Kidney (tissue), 22 donors: Measurements from ENCODE around the gene HSH2D. TPM values are rescaled to one million over a fixed set of nuclear protein-coding genes. Genes with fewer than 3 reads are reported as not detected.

Experiments
- DNase-seq, 5 donors: peaks; one replicate each; pipeline ENCODE4 v3.0.0-alpha.2; 2013 to 2020
- FAIRE-seq: peaks from 2 replicates; lab custom pipeline; 2012; peaks lifted over from hg19 to GRCh38; lab: Jason Lieb, UNC
- H3K27ac ChIP-seq, 2 donors: one replicate each; pipeline ENCODE4 v1.7.0; 2013; ENCODE audit warnings: low read depth in 2 of 2, low read length in 2 of 2, inconsistent platforms in 1 of 2
- H3K27me3 ChIP-seq: one replicate; pipeline ENCODE4 v1.7.1; 2013; ENCODE audit warnings: low read length, inconsistent platforms; ENCODE audit not compliant: control insufficient read depth, insufficient read depth
- H3K36me3 ChIP-seq, 3 donors: one replicate each; pipeline versions ENCODE4 v1.7.0 to v1.7.1; 2013; ENCODE audit warnings: low read length in 3 of 3, control low read depth in 1 of 3, inconsistent platforms in 1 of 3; ENCODE audit not compliant: insufficient read depth in 3 of 3, control insufficient read depth in 2 of 3
- H3K4me1 ChIP-seq, 3 donors: one replicate each; pipeline versions ENCODE4 v1.7.0 to v1.7.1; 2013; ENCODE audit warnings: low read length in 3 of 3, inconsistent platforms in 1 of 3, low read depth in 1 of 3; ENCODE audit not compliant: control insufficient read depth in 2 of 3, insufficient read depth in 2 of 3
- H3K4me3 ChIP-seq, 3 donors: one replicate each; pipeline versions ENCODE4 v1.7.0 to v1.8.1; 2013; ENCODE audit warnings: low read length in 3 of 3, control low read depth in 1 of 3, inconsistent platforms in 1 of 3
- H3K9ac ChIP-seq, 3 donors: one replicate each; pipeline versions ENCODE4 v1.7.0 to v1.7.1; 2013; ENCODE audit warnings: low read length in 3 of 3, control low read depth in 1 of 3, inconsistent platforms in 1 of 3
- H3K9me3 ChIP-seq, 3 donors: one replicate each; pipeline versions ENCODE4 v1.7.0 to v1.7.1; 2013; ENCODE audit warnings: low read length in 3 of 3, control low read depth in 1 of 3, inconsistent platforms in 1 of 3; ENCODE audit not compliant: control insufficient read depth in 2 of 3, insufficient read depth in 1 of 3
- CTCF ChIP-seq: IDR thresholded peaks from 3 replicates; pipeline ENCODE4 v1.5.1; 2012; ENCODE audit warnings: mild to moderate bottlenecking, moderate library complexity, borderline replicate concordance; ENCODE audit not compliant: insufficient read depth; ENCODE audit errors: extremely low read depth
- intact Hi-C: fragments of 100-400 bp; cut with DNase I; formaldehyde crosslinking; loops from one replicate; pipeline ENCODE4 v1.11.1; 2022
- long read RNA-seq, 10 donors: library from polyadenylated mRNA in 1 of 10; unstranded in 1 of 10; transcript quantifications; one replicate each; pipeline ENCODE4 v2.0.0 and lab custom pipeline, GENCODE V29; 2021 to 2026
- polyA plus RNA-seq: library from polyadenylated mRNA; stranded (reverse); fragments of 350-450 nt; fragmentation: Illumina TruSeq; extraction: RNeasy Lipid Tissue Mini Kit (QIAGEN cat#74804); gene quantifications from one replicate; pipeline ENCODE4 v1.2.3, GENCODE V29; 2014; ENCODE audit warnings: low read depth, low replicate concordance; ENCODE audit not compliant: insufficient read depth
- total RNA-seq: library from RNA; stranded (reverse); fragmentation: NEBNext Ultra II Directional; extraction: Animal tissue kit (Norgen Biotek cat#: 25700); gene quantifications from one replicate; pipeline ENCODE4 v1.2.1, GENCODE V29; 2021
- donor health status: control.
- donor health status: control.
- donor health status: control.
- donor health status: control.
- donor health status: control.
- donor health status: DM: yes; HTN: yes; CAD: no.
- donor health status: Normal renal cell carcinoma (clear cell type).

HSH2D gene
- 7.7 TPM for total RNA-seq
- 0.41 TPM for polyA plus RNA-seq
- long read RNA-seq, donor 1, result 0 reads
- long read RNA-seq, donor 2, result 0 reads
- long read RNA-seq, donor 3, result 0 reads
- long read RNA-seq, donor 4, result 0 reads
- long read RNA-seq, donor 5, result 0 reads
- long read RNA-seq, donor 6, result 0 reads
- long read RNA-seq, donor 7, partial matches to known transcripts, result 1 of 2 reads
- long read RNA-seq, donor 7, other reads (novel, unspliced or antisense), result 1 of 2 reads
- long read RNA-seq, donor 8, result 0 reads
- long read RNA-seq, donor 9, result 0 reads
- long read RNA-seq, donor 10, result 0 reads

- intact Hi-C loops, result no loop called here
- peak in 3 of 5 donors; percentile 20 to 91 (median 26) for DNase-seq
- no peaks in the 10 kb centered on the region for H3K4me1 ChIP-seq
These were observed at the start of gene HSH2D for GRCh38 chr19:16143399-16144215. HSH2D (plus strand) TSS chr19:16143685; CDS start chr19:16148751, 5,066 bp downstream.

GRCh38 chr19:16094360-16095070 is 49.0 kb upstream of the HSH2D start:
- intact Hi-C loops, result no loop called here
- DNase-seq (peak in 1 of 5 donors; percentile 55), FAIRE-seq (no peak)
- no peaks in the 10 kb centered on the region for H3K9me3 ChIP-seq
- no peak for TF ChIP-seq CTCF
- no peak overlapping the region for H3K4me3 ChIP-seq
- peaks cover 13 to 20% (median 14%) of the 10 kb centered on the region in 3 donors for H3K36me3 ChIP-seq
- no peaks in the 10 kb centered on the region for H3K27me3 ChIP-seq
- H3K9ac ChIP-seq, result no peak overlapping the region
- H3K4me1 ChIP-seq, result peaks cover 0 to under 1% (median 0%) of the 10 kb centered on the region in 3 donors
- no peak overlapping the region for H3K27ac ChIP-seq

More at GRCh38 chr19:16143399-16144215, at the start of gene HSH2D:
- FAIRE-seq, result no peak
- no peaks in the 10 kb centered on the region for H3K36me3 ChIP-seq
- H3K9ac ChIP-seq, result no peak within 1 kb of the TSS
- H3K27ac ChIP-seq, result no peak within 1 kb of the TSS
- H3K27me3 ChIP-seq, result no peaks in the 10 kb centered on the region
- H3K9me3 ChIP-seq, result no peaks in the 10 kb centered on the region
- H3K4me3 ChIP-seq, result no peak within 1 kb of the TSS
- no peak for TF ChIP-seq CTCF

GRCh38 chr19:16095071-16095571 is 48.4 kb upstream of the HSH2D start:
- Histone ChIP-seq H3K27me3 (no peaks in the 10 kb centered on the region), H3K36me3 (peaks cover 12 to 20% (median 13%) of the 10 kb centered on the region in 3 donors), H3K27ac (peak overlapping the region in 1 of 2 donors; percentile 13), H3K9me3 (no peaks in the 10 kb centered on the region), H3K4me1 (no peaks in the 10 kb centered on the region), H3K9ac (no peak overlapping the region), H3K4me3 (no peak overlapping the region)
- no peak for TF ChIP-seq CTCF
- intact Hi-C loops, result no loop called here
- FAIRE-seq (no peak), DNase-seq (peak in 2 of 5 donors; percentile 24 to 88)
